Stimulated activated CD4-positive, alpha-beta T cell treated with anti-CD3 and anti-CD28 coated beads, TNF-alpha, amount 100 ng/mL, for 4 hours (primary cell): ENCODE measurements around the gene OAF.
"Not testable (repeated sequence)": the region's sequence is repeated elsewhere in the genome, so short reads cannot be mapped to it uniquely, and the experiment has no call there.

Experiments used
- DNase-seq, 3 experiments: peaks; one replicate each; pipeline ENCODE4 v3.0.0-alpha.2; 2020; ENCODE audit warnings: low read depth in 3 of 3

The OAF gene

GRCh38 chr11:120210626-120211521 lies at the start of gene OAF:
Gene OAF, plus strand, starts transcription at chr11:120211032. Its CDS starts 248 bp downstream, at chr11:120211280.
- peak; percentile 25 to 37 (median 34) for DNase-seq

DNA sequence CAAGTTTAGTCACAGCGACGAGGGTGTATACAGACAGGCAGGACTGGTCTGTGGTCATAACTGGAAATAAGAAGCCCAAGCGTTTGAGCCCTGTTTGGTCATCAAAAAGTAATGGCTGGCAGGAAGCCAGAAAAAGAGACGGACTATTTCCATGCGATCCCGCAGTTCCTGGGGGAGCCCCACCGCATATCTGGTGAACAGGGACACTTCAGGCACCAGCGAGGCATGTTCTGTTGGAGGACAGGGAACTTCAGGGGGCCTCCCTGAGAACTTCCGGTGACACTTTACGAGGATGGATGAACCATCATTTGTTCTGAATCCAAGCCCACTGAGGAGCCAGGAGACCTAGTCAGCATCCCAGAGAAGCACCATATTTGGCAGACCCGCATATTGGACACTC lies 43.2 kb upstream of the OAF start:
- DNase-seq = no peak

- no peak for DNase-seq
Observed at GRCh38 chr11:120168108-120168959, 42.5 kb upstream of the OAF start.

DNA sequence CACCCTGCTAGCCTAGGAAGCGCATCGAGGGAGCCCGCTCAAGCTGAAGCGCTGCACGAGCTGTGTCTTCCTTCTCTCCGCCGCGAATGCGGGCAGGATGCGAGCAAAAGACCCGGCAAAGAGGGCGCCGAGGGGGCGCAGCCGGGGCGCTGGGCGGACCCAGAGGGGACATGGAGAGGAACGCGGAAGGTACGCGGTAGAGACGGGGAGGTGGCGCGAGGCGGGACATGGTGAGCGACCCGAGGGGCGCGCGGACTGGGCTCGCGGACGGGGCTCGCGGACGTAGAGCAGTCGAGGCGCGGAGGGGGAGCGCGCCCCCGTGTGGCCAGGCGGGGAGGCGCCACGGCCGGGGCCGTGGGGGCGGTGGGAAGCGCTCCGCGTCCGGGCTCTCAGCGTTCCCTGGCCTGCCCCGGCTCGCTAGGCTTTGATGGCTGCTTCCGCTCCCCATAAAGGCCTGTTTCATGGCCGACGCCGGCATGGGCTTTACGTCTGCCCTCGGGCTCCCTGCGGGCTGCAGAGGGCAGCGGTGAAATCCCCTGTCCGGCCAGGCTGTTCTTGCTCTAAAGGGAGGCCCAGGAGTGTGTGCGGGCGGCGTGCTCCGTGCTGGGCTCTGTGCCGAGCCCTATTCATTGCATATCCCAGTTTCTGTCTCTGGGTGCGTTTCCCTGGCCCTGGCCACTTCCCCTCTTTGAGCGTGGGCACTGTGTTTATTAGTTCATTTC lies 41.7 kb upstream of the OAF start:
- DNase-seq = peak in 2 of 3 experiments; percentile 27 to 35

- no peak for DNase-seq
Observed at GRCh38 chr11:120169981-120170698, 40.7 kb upstream of the OAF start.

GRCh38 chr11:120170741-120171261 lies 40.0 kb upstream of the OAF start:
- no peak for DNase-seq

DNA sequence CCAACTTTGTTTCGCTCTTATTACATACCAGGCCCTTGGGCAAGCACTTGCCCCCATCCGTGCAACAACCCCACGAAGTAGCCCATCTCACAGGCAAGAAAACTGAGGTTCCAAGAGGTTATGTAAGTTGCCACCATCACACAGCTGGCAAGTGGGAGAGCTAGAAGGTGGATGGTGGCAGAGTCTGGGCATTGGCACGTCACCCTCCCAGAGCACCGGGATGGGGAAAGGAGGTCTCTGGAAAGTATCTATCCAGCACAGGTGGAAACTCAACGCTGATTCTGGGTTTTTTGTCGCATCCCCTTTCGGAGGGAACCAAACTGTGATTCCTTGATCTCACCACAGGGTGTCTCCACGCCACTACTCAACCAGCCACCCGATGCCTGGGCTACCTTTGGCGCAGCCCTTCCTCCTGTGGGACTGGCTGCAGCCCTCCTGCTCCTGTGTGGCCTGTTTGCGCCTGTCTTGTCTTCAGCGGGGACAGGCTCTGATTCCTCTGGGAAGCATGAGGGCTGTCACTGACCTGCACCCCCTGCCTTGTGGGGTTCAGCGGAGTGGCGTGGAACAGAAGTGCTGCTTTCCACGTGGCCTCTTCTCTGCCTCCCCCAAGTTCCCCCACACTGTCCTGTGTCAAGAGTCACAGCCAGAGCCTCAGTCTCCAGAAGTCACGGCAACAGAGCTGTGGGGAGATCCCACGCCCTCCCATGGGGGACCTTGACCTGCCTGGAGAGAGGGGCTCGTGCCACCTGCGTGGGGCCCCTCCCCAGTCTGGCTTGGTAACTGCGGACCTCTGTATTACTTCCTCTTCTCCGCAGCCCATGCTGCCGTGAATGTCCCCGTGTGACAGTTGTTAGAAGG lies 38.5 kb upstream of the OAF start:
- no peak for DNase-seq

DNA sequence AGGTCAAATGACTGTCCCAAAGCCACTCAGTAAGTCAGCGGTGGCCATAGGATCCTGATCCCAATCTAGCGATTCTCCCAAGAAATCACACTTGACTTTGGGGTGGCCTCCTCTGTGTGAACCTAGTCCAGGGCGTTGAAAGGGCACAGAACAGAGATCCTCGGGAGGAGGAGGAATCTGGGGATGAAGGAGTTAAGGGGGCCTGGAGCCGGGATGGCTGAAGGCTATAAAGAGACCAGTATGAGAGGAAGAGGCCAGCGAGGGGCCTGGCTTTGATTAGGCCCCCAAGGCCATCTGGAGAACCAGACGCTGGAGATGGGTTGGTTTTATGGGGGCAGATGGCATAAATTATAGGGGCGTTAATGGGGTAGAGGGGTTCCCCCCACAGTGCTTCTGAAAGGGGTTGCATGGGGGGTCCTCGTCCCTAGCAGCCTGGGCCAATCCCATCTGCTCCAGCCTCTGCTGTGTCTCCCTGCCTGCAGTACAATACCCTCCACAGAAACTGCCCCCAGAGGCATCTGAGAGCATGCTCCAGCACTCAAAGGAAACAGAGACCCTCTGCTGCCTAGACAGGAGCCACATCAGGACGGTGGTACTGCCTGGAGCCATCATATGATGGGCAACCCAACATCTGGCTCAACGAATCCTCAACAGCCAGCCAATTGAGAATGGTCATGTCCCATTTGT lies 37.7 kb upstream of the OAF start:
- no peak for DNase-seq

DNA sequence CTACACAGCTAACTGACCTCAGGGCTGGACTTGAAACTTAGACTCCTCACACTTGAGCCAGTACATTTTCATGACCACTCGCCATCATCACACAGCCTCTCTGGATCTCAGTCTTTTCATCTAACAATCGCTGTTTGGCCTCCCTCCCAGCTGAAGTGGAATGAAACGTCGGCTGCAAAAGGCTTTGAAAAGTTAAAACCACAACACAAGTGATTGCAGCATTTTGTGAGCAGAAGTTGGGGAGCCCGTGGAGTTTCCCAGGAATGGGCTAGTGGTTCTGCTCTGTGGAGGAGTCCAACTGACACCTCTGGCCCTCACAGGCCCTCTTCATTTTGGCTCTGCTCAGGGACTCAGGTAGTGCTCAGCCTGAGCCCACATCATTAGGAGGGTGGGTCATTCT lies 37.0 kb upstream of the OAF start:
- DNase-seq = no peak

GRCh38 chr11:120174866-120175265 lies 36.0 kb upstream of the OAF start:
- no peak for DNase-seq

DNA sequence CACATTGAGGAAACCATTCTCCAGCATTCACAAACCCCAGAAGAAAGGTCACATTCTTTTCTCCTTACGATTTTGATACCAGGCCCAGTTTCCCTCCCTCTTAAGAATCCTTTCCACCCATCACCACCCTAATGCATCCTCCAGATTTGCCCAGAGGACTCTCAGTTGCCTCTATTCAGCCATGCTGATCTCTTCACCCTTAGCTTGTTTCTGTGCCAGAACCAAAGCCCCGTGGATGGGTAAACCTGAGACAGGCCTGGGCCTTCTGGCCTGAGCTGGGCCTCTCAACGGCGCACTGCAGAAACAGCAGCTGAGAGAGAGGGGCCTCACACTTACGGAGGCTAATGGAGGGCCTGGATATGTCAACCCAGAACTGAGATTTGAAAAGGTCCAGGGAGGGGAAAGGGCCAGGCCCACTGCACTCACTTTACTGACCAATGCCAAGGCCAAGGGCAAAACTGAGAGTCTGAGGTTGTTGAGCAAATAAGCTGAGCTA lies 32.2 kb upstream of the OAF start:
- no peak for DNase-seq

- DNase-seq = no peak
Observed at GRCh38 chr11:120179057-120179672, 31.7 kb upstream of the OAF start.

GRCh38 chr11:120180063-120180462 lies 30.8 kb upstream of the OAF start:
- not testable (repeated sequence) for DNase-seq

DNA sequence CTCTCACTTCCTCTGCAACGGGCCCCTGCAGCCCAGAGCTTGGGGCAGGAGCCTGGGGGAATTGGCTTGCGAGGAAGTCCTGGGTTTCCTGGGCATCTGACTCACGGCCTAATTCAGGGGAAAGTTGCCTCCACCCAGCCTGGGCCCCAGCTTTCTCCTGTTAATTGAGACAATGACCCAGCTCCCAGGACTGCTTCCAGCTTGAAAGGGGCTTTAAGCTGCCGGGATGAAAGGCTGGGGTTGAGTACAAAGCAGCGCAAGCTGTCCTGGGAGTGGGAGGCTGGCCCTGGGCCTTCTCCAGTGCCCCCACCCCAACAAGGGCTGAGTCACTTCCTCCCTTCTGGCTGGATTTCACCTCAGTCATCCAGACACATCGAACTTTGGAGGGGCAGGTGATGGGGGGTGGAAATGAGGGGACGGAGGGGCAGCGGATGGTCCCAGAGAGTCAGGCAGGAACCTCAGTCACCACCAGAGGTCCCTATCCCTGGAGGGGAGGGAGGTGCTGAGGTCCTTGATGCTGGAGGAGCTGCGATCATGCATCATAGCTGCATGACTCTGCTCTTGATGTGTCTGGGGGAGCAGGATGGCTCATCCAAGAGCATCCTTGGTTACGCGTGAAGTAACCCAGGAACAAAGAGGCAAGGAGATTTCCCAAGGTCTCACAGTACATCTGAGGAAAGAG lies 30.1 kb upstream of the OAF start:
- no peak for DNase-seq

DNA sequence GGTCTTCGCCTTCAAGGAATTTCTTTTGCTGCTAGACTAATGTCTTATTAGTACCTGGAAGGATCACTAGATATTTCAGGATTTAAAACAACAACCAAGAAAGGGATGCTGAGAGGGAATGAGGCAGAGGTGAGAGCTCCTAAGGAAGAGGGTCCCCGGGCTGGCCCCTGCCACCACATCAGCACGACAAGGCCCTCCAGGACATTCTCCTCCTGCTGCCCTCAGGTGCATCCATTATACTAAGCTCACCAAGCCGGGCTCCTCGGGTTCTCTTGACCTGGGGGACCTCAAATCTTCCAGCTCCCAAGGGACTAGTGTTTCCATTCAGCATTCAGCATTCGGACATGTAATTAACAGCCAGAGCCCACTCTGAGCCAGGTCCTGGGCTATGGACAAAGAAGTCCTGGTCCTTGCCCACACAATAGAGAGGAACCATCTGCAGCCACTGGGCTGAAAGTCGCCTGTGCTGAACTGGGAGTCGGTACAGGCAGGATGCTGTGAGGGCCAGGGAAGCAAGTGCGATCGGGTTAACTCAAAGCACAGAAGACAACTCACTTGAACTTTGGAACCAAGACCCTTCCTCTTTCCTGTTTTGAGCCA lies 29.4 kb upstream of the OAF start:
- no peak for DNase-seq

- no peak for DNase-seq
Observed at GRCh38 chr11:120182372-120182771, 28.5 kb upstream of the OAF start.

DNA sequence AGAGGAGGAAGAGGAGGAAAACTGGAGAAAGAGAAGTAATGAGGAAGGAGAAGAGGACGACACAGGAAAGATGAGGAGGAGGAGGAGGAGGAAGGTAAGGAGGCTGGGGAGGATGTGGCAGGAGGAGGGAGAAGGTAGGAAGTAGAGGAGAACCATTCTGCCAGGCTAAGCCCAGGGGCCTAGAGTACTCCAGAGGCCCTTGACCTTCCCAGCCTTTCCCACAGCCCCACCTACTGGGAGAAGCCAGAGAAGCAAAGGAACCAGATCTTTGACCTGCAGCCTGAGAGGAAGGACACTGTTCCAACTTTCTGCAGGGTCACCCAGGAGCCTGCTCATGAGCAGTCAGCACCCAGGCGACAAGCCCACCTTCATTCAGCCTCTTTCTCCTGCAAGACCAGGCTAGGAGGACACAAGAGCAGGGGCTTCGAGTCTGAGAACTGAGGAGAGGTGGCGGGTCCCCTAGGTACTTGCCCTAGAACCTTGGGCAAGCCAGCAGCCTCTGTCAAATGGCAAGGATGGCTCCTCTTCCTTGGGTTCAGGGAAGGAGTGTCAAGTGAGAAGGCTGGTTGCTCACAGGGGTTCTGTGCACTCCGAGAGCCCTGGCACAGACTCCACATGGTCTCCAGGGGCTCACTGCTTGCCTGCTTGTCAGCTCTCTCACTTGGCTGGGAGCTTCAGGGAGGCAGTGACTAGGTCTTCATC lies 27.9 kb upstream of the OAF start:
- DNase-seq = no peak
